ENCODE data around the gene ARHGAP20. TPM values are rescaled to one million over a fixed set of nuclear protein-coding genes. Genes with fewer than 3 reads are reported as not detected.

The ARHGAP20 gene
- total and polyA plus RNA-seq, 2 experiments from 2014 or later = 0.30 to 0.35 TPM

GRCh38 chr11:110747531-110747930 is 35.3 kb upstream of the ARHGAP20 start:
- Histone ChIP-seq H3K9me3 (ENCODE audit: low read depth) (no peaks in the 10 kb centered on the region), H3K4me1 (ENCODE audit: low read depth) (no peaks in the 10 kb centered on the region), H3K27me3 (no peaks in the 10 kb centered on the region), H3K27ac (no peak overlapping the region), H3K4me3 (no peak overlapping the region), H3K36me3 (no peaks in the 10 kb centered on the region)
- TF ChIP-seq CTCF (IDR thresholded peaks at IDR 0.05; ENCODE audit: low read depth, low read length) = no peak
- DNase-seq (ENCODE audit: low read depth in 1 of 2, low spot score in 1 of 2) = no peak

GRCh38 chr11:110738641-110739040 is 26.4 kb upstream of the ARHGAP20 start:
- H3K9me3 ChIP-seq (ENCODE audit: low read depth) = peaks cover 3% of the 10 kb centered on the region
- no peaks in the 10 kb centered on the region for H3K4me1 ChIP-seq (ENCODE audit: low read depth)
- H3K36me3 ChIP-seq = no peaks in the 10 kb centered on the region
- H3K4me3 ChIP-seq = no peak overlapping the region
- H3K27ac ChIP-seq = no peak overlapping the region
- DNase-seq (ENCODE audit: low read depth in 1 of 2, low spot score in 1 of 2) = no peak
- H3K27me3 ChIP-seq = no peaks in the 10 kb centered on the region
- no peak for TF ChIP-seq CTCF (IDR thresholded peaks at IDR 0.05; ENCODE audit: low read depth, low read length)

- no peak overlapping the region for H3K27ac ChIP-seq
- H3K27me3 ChIP-seq = no peaks in the 10 kb centered on the region
- H3K9me3 ChIP-seq (ENCODE audit: low read depth) = peaks cover 3% of the 10 kb centered on the region
- no peaks in the 10 kb centered on the region for H3K36me3 ChIP-seq
- DNase-seq (ENCODE audit: low read depth in 1 of 2, low spot score in 1 of 2) = no peak
- H3K4me1 ChIP-seq (ENCODE audit: low read depth) = no peaks in the 10 kb centered on the region
- H3K4me3 ChIP-seq = no peak overlapping the region
- TF ChIP-seq CTCF (IDR thresholded peaks at IDR 0.05; ENCODE audit: low read depth, low read length) = no peak
Measured at GRCh38 chr11:110737593-110737992, 25.4 kb upstream of the ARHGAP20 start.

- Histone ChIP-seq H3K4me1 (ENCODE audit: low read depth) (no peaks in the 10 kb centered on the region), H3K9me3 (ENCODE audit: low read depth) (no peaks in the 10 kb centered on the region), H3K27ac (no peak overlapping the region), H3K4me3 (no peak overlapping the region), H3K27me3 (no peaks in the 10 kb centered on the region), H3K36me3 (no peaks in the 10 kb centered on the region)
- no peak for DNase-seq (ENCODE audit: low read depth in 1 of 2, low spot score in 1 of 2)
- no peak for TF ChIP-seq CTCF (IDR thresholded peaks at IDR 0.05; ENCODE audit: low read depth, low read length)
Measured at GRCh38 chr11:110736171-110736553, 23.9 kb upstream of the ARHGAP20 start.

- Histone ChIP-seq H3K36me3 (no peaks in the 10 kb centered on the region), H3K4me1 (ENCODE audit: low read depth) (no peaks in the 10 kb centered on the region), H3K9me3 (ENCODE audit: low read depth) (no peaks in the 10 kb centered on the region), H3K4me3 (no peak overlapping the region), H3K27me3 (no peaks in the 10 kb centered on the region), H3K27ac (no peak overlapping the region)
- TF ChIP-seq CTCF (IDR thresholded peaks at IDR 0.05; ENCODE audit: low read depth, low read length) = no peak
- peak in 1 of 2 donors; percentile 21 for DNase-seq (ENCODE audit: low read depth in 1 of 2, low spot score in 1 of 2)
Measured at GRCh38 chr11:110735455-110736170, 23.4 kb upstream of the ARHGAP20 start.

All from cardiac muscle cell (in vitro differentiated cells and primary cell).